GM23338 (cell line): ENCODE results near the gene KRTAP12-1. TPM values are rescaled to one million over a fixed set of nuclear protein-coding genes. Genes with fewer than 3 reads are reported as not detected.

Source experiments
- ATAC-seq: fragments of 200-7000 bp; cut with Tn5 transposase; 3 replicates; pipeline ENCODE4 v1.9.1; 2020
- DNase-seq: peaks from one replicate; pipeline ENCODE4 v3.0.0-alpha.2; 2015; ENCODE audit warnings: low spot score
- H2AFZ ChIP-seq: fragments of 200-600 bp; sonication (generic); 2 replicates; pipeline ENCODE4 v1.8.0; 2016; ENCODE audit warnings: antibody characterized with exemption, mild to moderate bottlenecking, moderate library complexity
- H3F3A ChIP-seq: fragments of 200-600 bp; sonication (generic); replicated peaks from 2 replicates; pipeline ENCODE4 v1.8.0; 2017; ENCODE audit warnings: antibody characterized with exemption, mixed run types, low read depth
- H3K27ac ChIP-seq: fragments of 200-600 bp; sonication (generic); 2 replicates; pipeline ENCODE4 v1.6.1; 2016; ENCODE audit warnings: low read depth
- H3K27me3 ChIP-seq: fragments of 200-600 bp; sonication (generic); 2 replicates; pipeline ENCODE4 v1.8.0; 2016; ENCODE audit warnings: mild to moderate bottlenecking, mixed run types, moderate library complexity; ENCODE audit not compliant: insufficient read depth
- H3K36me3 ChIP-seq: fragments of 200-600 bp; sonication (generic); 2 replicates; pipeline ENCODE4 v1.8.0; 2016; ENCODE audit warnings: mild to moderate bottlenecking; ENCODE audit not compliant: insufficient read depth
- H3K4me1 ChIP-seq: fragments of 200-600 bp; sonication (generic); 2 replicates; pipeline ENCODE4 v1.8.0; 2016; ENCODE audit warnings: mild to moderate bottlenecking, moderate library complexity; ENCODE audit not compliant: insufficient read depth
- H3K4me2 ChIP-seq: fragments of 200-600 bp; sonication (generic); 2 replicates; pipeline ENCODE4 v1.7.1; 2017; ENCODE audit warnings: mixed run types
- H3K4me3 ChIP-seq: fragments of 200-600 bp; sonication (generic); 2 replicates; pipeline ENCODE4 v1.6.1; 2016; ENCODE audit warnings: mixed run types
- H3K79me2 ChIP-seq: fragments of 200-600 bp; sonication (generic); replicated peaks from 2 replicates; pipeline ENCODE4 v1.8.0; 2017; ENCODE audit warnings: mild to moderate bottlenecking; ENCODE audit not compliant: insufficient read depth
- H3K9me2 ChIP-seq: fragments of 200-600 bp; sonication (generic); 2 replicates; pipeline ENCODE4 v1.8.0; 2017; ENCODE audit not compliant: insufficient read depth
- H4K20me1 ChIP-seq: fragments of 200-600 bp; sonication (generic); replicated peaks from 2 replicates; pipeline ENCODE4 v1.8.0; 2017; ENCODE audit warnings: mild to moderate bottlenecking; ENCODE audit not compliant: insufficient read depth
- H3K27ac Mint-ChIP-seq: 2 replicates; pipeline ENCODE4 v1.8.0; 2020; ENCODE audit warnings: inconsistent platforms, mild to moderate bottlenecking, moderate library complexity, mixed read lengths
- H3K27me3 Mint-ChIP-seq: 3 replicates; pipeline ENCODE4 v1.8.0; 2022; ENCODE audit warnings: low read depth, mild to moderate bottlenecking, moderate library complexity, mixed read lengths, inconsistent platforms; ENCODE audit not compliant: insufficient read depth, poor library complexity
- H3K36me3 Mint-ChIP-seq: 3 replicates; pipeline ENCODE4 v1.8.0; 2021; ENCODE audit warnings: low read depth, mild to moderate bottlenecking, inconsistent platforms, moderate library complexity, mixed read lengths
- H3K4me1 Mint-ChIP-seq: 3 replicates; pipeline ENCODE4 v1.8.0; 2020; ENCODE audit warnings: mild to moderate bottlenecking, inconsistent platforms, mixed read lengths
- H3K4me3 Mint-ChIP-seq: 3 replicates; pipeline ENCODE4 v1.8.0; 2021; ENCODE audit warnings: moderate library complexity, mild to moderate bottlenecking, inconsistent platforms, mixed read lengths
- H3K9me3 Mint-ChIP-seq: 3 replicates; pipeline ENCODE4 v1.8.0; 2020; ENCODE audit warnings: moderate library complexity, mild to moderate bottlenecking, inconsistent platforms, mixed read lengths
- CREB1 ChIP-seq: fragments of 250-450 bp; sonication (Bioruptor Pico); IDR thresholded peaks from 2 replicates; pipeline ENCODE4 v1.5.0; 2020; ENCODE audit warnings: low read depth, mild to moderate bottlenecking, moderate library complexity
- CTCF ChIP-seq, 2 experiments: fragments of 200-600 bp in 1 of 2; sonication (generic) in 1 of 2; conservative IDR thresholded peaks; 2 replicates each; pipeline versions ENCODE4 v1.5.1 to v1.6.1; 2016 to 2017; ENCODE audit warnings: antibody characterized with exemption in 2 of 2, low read depth in 2 of 2, mild to moderate bottlenecking in 2 of 2, moderate library complexity in 1 of 2
- ETS1 ChIP-seq: IDR thresholded peaks from 2 replicates; pipeline ENCODE4 v1.6.1; 2016; ENCODE audit warnings: antibody characterized with exemption
- EZH2 ChIP-seq: fragments of 200-600 bp; sonication (generic); IDR thresholded peaks from one replicate; pipeline ENCODE4 v1.8.0; 2017; ENCODE audit warnings: antibody characterized with exemption, mild to moderate bottlenecking, low read depth; ENCODE audit not compliant: unreplicated experiment
- EZH2phosphoT487 ChIP-seq: fragments of 200-600 bp; sonication (generic); IDR thresholded peaks from one replicate; pipeline ENCODE4 v1.8.1; 2018; ENCODE audit warnings: antibody characterized with exemption; ENCODE audit not compliant: unreplicated experiment
- JUNB ChIP-seq: IDR thresholded peaks from one replicate; pipeline ENCODE4 v1.6.1; 2016; ENCODE audit warnings: antibody characterized with exemption; ENCODE audit not compliant: unreplicated experiment
- NANOG ChIP-seq: IDR thresholded peaks from 2 replicates; pipeline ENCODE4 v1.6.1; 2016; ENCODE audit warnings: antibody characterized with exemption, borderline replicate concordance
- POLR2AphosphoS5 ChIP-seq: IDR thresholded peaks from 2 replicates; pipeline ENCODE4 v1.6.1; 2016; ENCODE audit warnings: antibody characterized with exemption, low read depth
- STAT1 ChIP-seq: IDR thresholded peaks from one replicate; pipeline ENCODE4 v1.6.1; 2016; ENCODE audit warnings: antibody characterized with exemption; ENCODE audit not compliant: unreplicated experiment
- ZNF114 ChIP-seq: fragments of 250-450 bp; sonication (Bioruptor Pico); IDR thresholded peaks from 2 replicates; pipeline ENCODE4 v1.5.0; 2020; ENCODE audit warnings: mild to moderate bottlenecking, moderate library complexity
- ZNF331 ChIP-seq: fragments of 250-450 bp; sonication (Bioruptor Pico); IDR thresholded peaks from 2 replicates; pipeline ENCODE4 v1.5.0; 2020; ENCODE audit warnings: low read depth, mild to moderate bottlenecking, moderate library complexity
- polyA plus RNA-seq: library from polyadenylated mRNA; unstranded; fragments of >200 nt; fragmentation: Nextera tagmentation; extraction: Ambion mirVana; gene quantifications from 2 replicates; pipeline ENCODE4 v1.2.1, GENCODE V29; 2016
- total RNA-seq: library from RNA; depleted of rRNA; stranded (reverse); fragments of >200 nt; shearing (Covaris generic); gene quantifications from 2 replicates; pipeline ENCODE4 v1.2.3, GENCODE V29; 2014
- TF ChIP-seq, protein P1 (sequence below): fragments of 250-450 bp; sonication (Bioruptor Pico); IDR thresholded peaks from 2 replicates; pipeline ENCODE4 v1.5.0; 2020; ENCODE audit warnings: mild to moderate bottlenecking, moderate library complexity
- TF ChIP-seq, protein P2 (sequence below): IDR thresholded peaks from one replicate; pipeline ENCODE4 v1.6.1; 2018; ENCODE audit warnings: antibody characterized with exemption; ENCODE audit not compliant: unreplicated experiment

Gene KRTAP12-1
- total and polyA plus RNA-seq, 2 experiments from 2014 or later: not detected

DNA sequence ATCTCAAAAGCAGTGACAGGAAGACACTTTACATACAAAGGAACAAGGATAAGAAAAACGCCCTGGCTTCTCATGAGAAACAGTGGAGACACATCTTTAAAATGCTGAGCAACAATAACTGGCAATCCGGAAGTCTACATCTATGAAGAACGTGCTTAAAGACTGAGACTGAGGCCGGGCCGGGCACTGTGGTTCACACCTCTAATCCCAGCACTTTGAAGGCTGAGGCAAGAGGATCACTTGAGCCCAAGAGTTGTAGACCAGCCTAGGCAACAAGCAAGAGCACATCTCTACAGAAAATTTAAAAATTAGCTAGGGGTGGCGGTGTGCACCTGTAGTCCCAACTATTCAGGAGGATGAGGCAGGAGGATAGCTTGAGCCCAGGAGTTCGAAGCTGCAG lies 2.1 kb upstream of the KRTAP12-1 start:
- ATAC-seq: no peak
- no peak overlapping the region for H3K27ac ChIP-seq
- no peak overlapping the region for H2AFZ ChIP-seq
- 0 out of 2 replicates have a peak, but pooled peaks cover 4% of the 10 kb centered on the region for H3F3A ChIP-seq
- H3K79me2 ChIP-seq: no peaks in the 10 kb centered on the region
- H3K27ac Mint-ChIP-seq: no peak overlapping the region
- H3K36me3 Mint-ChIP-seq: no peaks in the 10 kb centered on the region
- H3K27me3 ChIP-seq: no peaks in the 10 kb centered on the region
- H3K9me3 Mint-ChIP-seq: no peaks in the 10 kb centered on the region; the same call in none of the 3 replicates
- no peaks in the 10 kb centered on the region for H4K20me1 ChIP-seq
- H3K4me1 ChIP-seq: peaks cover 6% of the 10 kb centered on the region
- no peak for DNase-seq
- no peaks in the 10 kb centered on the region for H3K9me2 ChIP-seq
- H3K4me3 ChIP-seq: no peak overlapping the region
- H3K27me3 Mint-ChIP-seq: peaks cover 16% of the 10 kb centered on the region
- no peak overlapping the region for H3K4me2 ChIP-seq
- no peaks in the 10 kb centered on the region for H3K36me3 ChIP-seq
- H3K4me1 Mint-ChIP-seq: peaks cover 24% of the 10 kb centered on the region
- H3K4me3 Mint-ChIP-seq: no peak overlapping the region
- no peak for TF ChIP-seq STAT1
- TF ChIP-seq, protein P1, sequence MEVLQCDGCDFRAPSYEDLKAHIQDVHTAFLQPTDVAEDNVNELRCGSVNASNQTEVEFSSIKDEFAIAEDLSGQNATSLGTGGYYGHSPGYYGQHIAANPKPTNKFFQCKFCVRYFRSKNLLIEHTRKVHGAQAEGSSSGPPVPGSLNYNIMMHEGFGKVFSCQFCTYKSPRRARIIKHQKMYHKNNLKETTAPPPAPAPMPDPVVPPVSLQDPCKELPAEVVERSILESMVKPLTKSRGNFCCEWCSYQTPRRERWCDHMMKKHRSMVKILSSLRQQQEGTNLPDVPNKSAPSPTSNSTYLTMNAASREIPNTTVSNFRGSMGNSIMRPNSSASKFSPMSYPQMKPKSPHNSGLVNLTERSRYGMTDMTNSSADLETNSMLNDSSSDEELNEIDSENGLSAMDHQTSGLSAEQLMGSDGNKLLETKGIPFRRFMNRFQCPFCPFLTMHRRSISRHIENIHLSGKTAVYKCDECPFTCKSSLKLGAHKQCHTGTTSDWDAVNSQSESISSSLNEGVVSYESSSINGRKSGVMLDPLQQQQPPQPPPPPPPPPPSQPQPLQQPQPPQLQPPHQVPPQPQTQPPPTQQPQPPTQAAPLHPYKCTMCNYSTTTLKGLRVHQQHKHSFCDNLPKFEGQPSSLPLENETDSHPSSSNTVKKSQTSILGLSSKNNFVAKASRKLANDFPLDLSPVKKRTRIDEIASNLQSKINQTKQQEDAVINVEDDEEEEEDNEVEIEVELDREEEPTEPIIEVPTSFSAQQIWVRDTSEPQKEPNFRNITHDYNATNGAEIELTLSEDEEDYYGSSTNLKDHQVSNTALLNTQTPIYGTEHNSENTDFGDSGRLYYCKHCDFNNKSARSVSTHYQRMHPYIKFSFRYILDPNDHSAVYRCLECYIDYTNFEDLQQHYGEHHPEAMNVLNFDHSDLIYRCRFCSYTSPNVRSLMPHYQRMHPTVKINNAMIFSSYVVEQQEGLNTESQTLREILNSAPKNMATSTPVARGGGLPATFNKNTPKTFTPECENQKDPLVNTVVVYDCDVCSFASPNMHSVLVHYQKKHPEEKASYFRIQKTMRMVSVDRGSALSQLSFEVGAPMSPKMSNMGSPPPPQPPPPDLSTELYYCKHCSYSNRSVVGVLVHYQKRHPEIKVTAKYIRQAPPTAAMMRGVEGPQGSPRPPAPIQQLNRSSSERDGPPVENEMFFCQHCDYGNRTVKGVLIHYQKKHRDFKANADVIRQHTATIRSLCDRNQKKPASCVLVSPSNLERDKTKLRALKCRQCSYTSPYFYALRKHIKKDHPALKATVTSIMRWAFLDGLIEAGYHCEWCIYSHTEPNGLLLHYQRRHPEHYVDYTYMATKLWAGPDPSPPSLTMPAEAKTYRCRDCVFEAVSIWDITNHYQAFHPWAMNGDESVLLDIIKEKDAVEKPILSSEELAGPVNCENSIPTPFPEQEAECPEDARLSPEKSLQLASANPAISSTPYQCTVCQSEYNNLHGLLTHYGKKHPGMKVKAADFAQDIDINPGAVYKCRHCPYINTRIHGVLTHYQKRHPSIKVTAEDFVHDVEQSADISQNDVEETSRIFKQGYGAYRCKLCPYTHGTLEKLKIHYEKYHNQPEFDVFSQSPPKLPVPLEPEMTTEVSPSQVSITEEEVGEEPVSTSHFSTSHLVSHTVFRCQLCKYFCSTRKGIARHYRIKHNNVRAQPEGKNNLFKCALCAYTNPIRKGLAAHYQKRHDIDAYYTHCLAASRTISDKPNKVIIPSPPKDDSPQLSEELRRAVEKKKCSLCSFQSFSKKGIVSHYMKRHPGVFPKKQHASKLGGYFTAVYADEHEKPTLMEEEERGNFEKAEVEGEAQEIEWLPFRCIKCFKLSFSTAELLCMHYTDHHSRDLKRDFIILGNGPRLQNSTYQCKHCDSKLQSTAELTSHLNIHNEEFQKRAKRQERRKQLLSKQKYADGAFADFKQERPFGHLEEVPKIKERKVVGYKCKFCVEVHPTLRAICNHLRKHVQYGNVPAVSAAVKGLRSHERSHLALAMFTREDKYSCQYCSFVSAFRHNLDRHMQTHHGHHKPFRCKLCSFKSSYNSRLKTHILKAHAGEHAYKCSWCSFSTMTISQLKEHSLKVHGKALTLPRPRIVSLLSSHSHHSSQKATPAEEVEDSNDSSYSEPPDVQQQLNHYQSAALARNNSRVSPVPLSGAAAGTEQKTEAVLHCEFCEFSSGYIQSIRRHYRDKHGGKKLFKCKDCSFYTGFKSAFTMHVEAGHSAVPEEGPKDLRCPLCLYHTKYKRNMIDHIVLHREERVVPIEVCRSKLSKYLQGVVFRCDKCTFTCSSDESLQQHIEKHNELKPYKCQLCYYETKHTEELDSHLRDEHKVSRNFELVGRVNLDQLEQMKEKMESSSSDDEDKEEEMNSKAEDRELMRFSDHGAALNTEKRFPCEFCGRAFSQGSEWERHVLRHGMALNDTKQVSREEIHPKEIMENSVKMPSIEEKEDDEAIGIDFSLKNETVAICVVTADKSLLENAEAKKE (CRISPR knock-in tag): no peak
- TF ChIP-seq ZNF114 (CRISPR knock-in tag): no peak
- TF ChIP-seq EZH2phosphoT487: no peak
- TF ChIP-seq NANOG: no peak
- TF ChIP-seq, protein P2, sequence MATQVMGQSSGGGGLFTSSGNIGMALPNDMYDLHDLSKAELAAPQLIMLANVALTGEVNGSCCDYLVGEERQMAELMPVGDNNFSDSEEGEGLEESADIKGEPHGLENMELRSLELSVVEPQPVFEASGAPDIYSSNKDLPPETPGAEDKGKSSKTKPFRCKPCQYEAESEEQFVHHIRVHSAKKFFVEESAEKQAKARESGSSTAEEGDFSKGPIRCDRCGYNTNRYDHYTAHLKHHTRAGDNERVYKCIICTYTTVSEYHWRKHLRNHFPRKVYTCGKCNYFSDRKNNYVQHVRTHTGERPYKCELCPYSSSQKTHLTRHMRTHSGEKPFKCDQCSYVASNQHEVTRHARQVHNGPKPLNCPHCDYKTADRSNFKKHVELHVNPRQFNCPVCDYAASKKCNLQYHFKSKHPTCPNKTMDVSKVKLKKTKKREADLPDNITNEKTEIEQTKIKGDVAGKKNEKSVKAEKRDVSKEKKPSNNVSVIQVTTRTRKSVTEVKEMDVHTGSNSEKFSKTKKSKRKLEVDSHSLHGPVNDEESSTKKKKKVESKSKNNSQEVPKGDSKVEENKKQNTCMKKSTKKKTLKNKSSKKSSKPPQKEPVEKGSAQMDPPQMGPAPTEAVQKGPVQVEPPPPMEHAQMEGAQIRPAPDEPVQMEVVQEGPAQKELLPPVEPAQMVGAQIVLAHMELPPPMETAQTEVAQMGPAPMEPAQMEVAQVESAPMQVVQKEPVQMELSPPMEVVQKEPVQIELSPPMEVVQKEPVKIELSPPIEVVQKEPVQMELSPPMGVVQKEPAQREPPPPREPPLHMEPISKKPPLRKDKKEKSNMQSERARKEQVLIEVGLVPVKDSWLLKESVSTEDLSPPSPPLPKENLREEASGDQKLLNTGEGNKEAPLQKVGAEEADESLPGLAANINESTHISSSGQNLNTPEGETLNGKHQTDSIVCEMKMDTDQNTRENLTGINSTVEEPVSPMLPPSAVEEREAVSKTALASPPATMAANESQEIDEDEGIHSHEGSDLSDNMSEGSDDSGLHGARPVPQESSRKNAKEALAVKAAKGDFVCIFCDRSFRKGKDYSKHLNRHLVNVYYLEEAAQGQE: no peak
- no peak for TF ChIP-seq CTCF (conservative IDR thresholded peaks at IDR 0.05; ENCODE audit: low read depth in 2 of 2)
- TF ChIP-seq EZH2: no peak
- TF ChIP-seq POLR2AphosphoS5: no peak
- TF ChIP-seq JUNB: no peak
- TF ChIP-seq ETS1: no peak
- no peak for TF ChIP-seq CREB1
- TF ChIP-seq ZNF331 (CRISPR knock-in tag): no peak
